M059J (cell line): ENCODE results near the gene KCNJ16. TPM values are rescaled to one million over a fixed set of nuclear protein-coding genes. Genes with fewer than 3 reads are reported as not detected.

ENCODE experiments used
- DNase-seq: peaks from one replicate; pipeline ENCODE4 v3.0.0-alpha.2; 2012; ENCODE audit warnings: low read depth
- total RNA-seq: library from RNA; depleted of rRNA; stranded (reverse); fragments of >200 nt; shearing (Covaris generic); gene quantifications from 2 replicates; pipeline ENCODE4 v1.2.3, GENCODE V29; 2014

Gene KCNJ16
- total RNA-seq, 1 experiment from 2014 or later, result not detected

GRCh38 chr17:70098030-70098429 is 23.0 kb downstream of the KCNJ16 start:
- DNase-seq, result no peak

GRCh38 chr17:70099294-70099693 is 24.3 kb downstream of the KCNJ16 start:
- no peak for DNase-seq

GRCh38 chr17:70099884-70100283 is 24.9 kb downstream of the KCNJ16 start:
- DNase-seq, result no peak

- peak; percentile 38 for DNase-seq
Observed at GRCh38 chr17:70100983-70101382, 26.0 kb downstream of the KCNJ16 start.

- no peak for DNase-seq
Observed at GRCh38 chr17:70102531-70102930, 27.5 kb downstream of the KCNJ16 start.

- no peak for DNase-seq
Observed at GRCh38 chr17:70104791-70105523, 29.9 kb downstream of the KCNJ16 start.

- DNase-seq, result no peak
Observed at GRCh38 chr17:70105641-70106040, 30.6 kb downstream of the KCNJ16 start.

- DNase-seq, result no peak
Observed at GRCh38 chr17:70106551-70106950, 31.5 kb downstream of the KCNJ16 start.

GRCh38 chr17:70107441-70107840 is 32.4 kb downstream of the KCNJ16 start:
- DNase-seq, result no peak

GRCh38 chr17:70107904-70108565 is 33.0 kb downstream of the KCNJ16 start:
- no peak for DNase-seq

GRCh38 chr17:70109497-70109896 is 34.5 kb downstream of the KCNJ16 start:
- DNase-seq, result no peak

- DNase-seq, result peak; percentile 70
Observed at GRCh38 chr17:70110443-70110880, 35.4 kb downstream of the KCNJ16 start.

- no peak for DNase-seq
Observed at GRCh38 chr17:70111201-70111600, 36.2 kb downstream of the KCNJ16 start.

GRCh38 chr17:70114405-70114804 is 39.4 kb downstream of the KCNJ16 start:
- DNase-seq, result no peak

- DNase-seq, result no peak
Observed at GRCh38 chr17:70115126-70115525, 40.1 kb downstream of the KCNJ16 start.

GRCh38 chr17:70116919-70117318 is 41.9 kb downstream of the KCNJ16 start:
- DNase-seq, result no peak

GRCh38 chr17:70119545-70119944 is 44.5 kb downstream of the KCNJ16 start:
- no peak for DNase-seq

GRCh38 chr17:70119983-70120382 is 45.0 kb downstream of the KCNJ16 start:
- peak; percentile 17 for DNase-seq

GRCh38 chr17:70120425-70120824 is 45.4 kb downstream of the KCNJ16 start:
- DNase-seq, result no peak

- DNase-seq, result no peak
Observed at GRCh38 chr17:70121126-70121525, 46.1 kb downstream of the KCNJ16 start.

- DNase-seq, result no peak
Observed at GRCh38 chr17:70123193-70123592, 48.2 kb downstream of the KCNJ16 start.

- DNase-seq, result no peak
Observed at GRCh38 chr17:70124723-70125122, 49.7 kb downstream of the KCNJ16 start.

- no peak for DNase-seq
Observed at GRCh38 chr17:70127221-70127873, 52.3 kb downstream of the KCNJ16 start.
